GM18951 (cell line): Measurements from ENCODE around the gene DPP3.

Source experiments
- POLR2A ChIP-seq: IDR thresholded peaks from 4 replicates; pipeline ENCODE4 v1.6.1; 2011; ENCODE audit warnings: mild to moderate bottlenecking; ENCODE audit not compliant: insufficient read length, insufficient read depth; ENCODE audit errors: extremely low read depth
- in situ Hi-C: fragments of 300-500 bp; cut with MboI; formaldehyde crosslinking; loops from one replicate; pipeline ENCODE4 v1.12.0; 2022; ENCODE audit warnings: low sequenced_read_pairs, mixed read lengths, inconsistent platforms; ENCODE audit not compliant: unreplicated experiment

The DPP3 gene

GRCh38 chr11:66479394-66480116, 679 bp upstream of the DPP3 start:
- no peak for TF ChIP-seq POLR2A
- in situ Hi-C loops = no loop called here

- no peak for TF ChIP-seq POLR2A
- in situ Hi-C loops = no loop called here
Measured at GRCh38 chr11:66484806-66485380, 4.7 kb downstream of the DPP3 start.

GRCh38 chr11:66488957-66489356, 8.7 kb downstream of the DPP3 start:
- no peak for TF ChIP-seq POLR2A
- in situ Hi-C loops = no loop called here

GRCh38 chr11:66489636-66490035, 9.4 kb downstream of the DPP3 start:
- no peak for TF ChIP-seq POLR2A
- in situ Hi-C loops = no loop called here

GRCh38 chr11:66491315-66491935, 11.2 kb downstream of the DPP3 start:
- in situ Hi-C loops = no loop called here
- no peak for TF ChIP-seq POLR2A

GRCh38 chr11:66492161-66492865, 12.1 kb downstream of the DPP3 start:
- in situ Hi-C loops = no loop called here
- TF ChIP-seq POLR2A = no peak

GRCh38 chr11:66493130-66493529, 12.9 kb downstream of the DPP3 start:
- TF ChIP-seq POLR2A = no peak
- in situ Hi-C loops = no loop called here

- TF ChIP-seq POLR2A = no peak
- in situ Hi-C loops = no loop called here
Measured at GRCh38 chr11:66494458-66494857, 14.2 kb downstream of the DPP3 start.

- in situ Hi-C loops = no loop called here
- TF ChIP-seq POLR2A = no peak
Measured at GRCh38 chr11:66494935-66495334, 14.7 kb downstream of the DPP3 start.

GRCh38 chr11:66495401-66495854, 15.2 kb downstream of the DPP3 start:
- in situ Hi-C loops = no loop called here
- no peak for TF ChIP-seq POLR2A

- no peak for TF ChIP-seq POLR2A
- in situ Hi-C loops = no loop called here
Measured at GRCh38 chr11:66497206-66497605, 17.0 kb downstream of the DPP3 start.

GRCh38 chr11:66498506-66498905, 18.3 kb downstream of the DPP3 start:
- in situ Hi-C loops = no loop called here
- no peak for TF ChIP-seq POLR2A

GRCh38 chr11:66505276-66505816, 25.1 kb downstream of the DPP3 start:
- in situ Hi-C loops = no loop called here
- no peak for TF ChIP-seq POLR2A
